Naive thymus-derived CD4-positive, alpha-beta T cell (primary cell): ENCODE results near the gene PRUNE1. TPM values are rescaled to one million over a fixed set of nuclear protein-coding genes. Genes with fewer than 3 reads are reported as not detected.

Experiments
- ATAC-seq: fragments of 150-1000 bp; cut with Tn5 transposase; 2 replicates; pipeline ENCODE4 v1.10.0; 2021; ENCODE audit warnings: mild to moderate bottlenecking, moderate library complexity
- CTCF ChIA-PET: fragments of 350-600 bp; sonication (Branson Sonifier 250); formaldehyde crosslinking; loops from one replicate; lab custom pipeline; 2021; ENCODE audit warnings: antibody characterized with exemption; lab: Charles Lee
- POLR2A ChIA-PET: fragments of 350-600 bp; sonication (Branson Sonifier 250); formaldehyde crosslinking; loops from one replicate; lab custom pipeline; 2021; ENCODE audit warnings: antibody characterized with exemption, inconsistent platforms; lab: Charles Lee
- DNase-seq, 9 donors: peaks; one replicate each; pipeline versions ENCODE4 v3.0.0 to v3.0.0-alpha.2; 2020 to 2022; ENCODE audit warnings: mixed read lengths in 1 of 9
- H3K27ac ChIP-seq: one replicate; pipeline ENCODE4 v1.7.0; 2013; ENCODE audit warnings: mild to moderate bottlenecking, low read depth, low read length, moderate library complexity
- H3K27me3 ChIP-seq, 2 donors: one replicate each; pipeline ENCODE4 v1.7.0; 2013; ENCODE audit warnings: low read length in 2 of 2, mild to moderate bottlenecking in 2 of 2, moderate library complexity in 2 of 2; ENCODE audit not compliant: control insufficient read depth in 2 of 2, insufficient read depth in 2 of 2
- H3K36me3 ChIP-seq, 3 experiments: 1 replicate in 2 of 3; 2 replicates in 1 of 3; pipeline ENCODE4 v1.7.0; 2013; ENCODE audit warnings: low read length in 3 of 3, mild to moderate bottlenecking in 3 of 3, moderate library complexity in 1 of 3; ENCODE audit not compliant: insufficient read depth in 3 of 3, control insufficient read depth in 2 of 3
- H3K4me1 ChIP-seq, 2 donors: one replicate each; pipeline ENCODE4 v1.7.0; 2013; ENCODE audit warnings: low read length in 2 of 2, mild to moderate bottlenecking in 2 of 2, moderate library complexity in 1 of 2; ENCODE audit not compliant: control insufficient read depth in 2 of 2, insufficient read depth in 2 of 2
- H3K4me3 ChIP-seq: 2 replicates; pipeline ENCODE4 v1.7.0; 2013; ENCODE audit warnings: mild to moderate bottlenecking, low read length
- H3K9me3 ChIP-seq, 3 experiments: 1 replicate in 2 of 3; 2 replicates in 1 of 3; pipeline ENCODE4 v1.7.0; 2013; ENCODE audit warnings: low read length in 3 of 3; ENCODE audit not compliant: control insufficient read depth in 2 of 3
- H3K27ac Mint-ChIP-seq, 9 donors: one replicate each; pipeline ENCODE4 v1.8.0; 2020 to 2022; ENCODE audit warnings: mixed read lengths in 9 of 9, mild to moderate bottlenecking in 8 of 9, moderate library complexity in 5 of 9, inconsistent platforms in 2 of 9
- H3K27me3 Mint-ChIP-seq, 5 donors: one replicate each; pipeline ENCODE4 v1.8.0; 2021 to 2022; ENCODE audit warnings: mixed read lengths in 5 of 5, mild to moderate bottlenecking in 1 of 5
- H3K36me3 Mint-ChIP-seq, 5 donors: one replicate each; pipeline ENCODE4 v1.8.0; 2020 to 2022; ENCODE audit warnings: mixed read lengths in 5 of 5, mild to moderate bottlenecking in 3 of 5, inconsistent platforms in 1 of 5
- H3K4me1 Mint-ChIP-seq, 7 donors: one replicate each; pipeline ENCODE4 v1.8.0; 2020 to 2022; ENCODE audit warnings: mixed read lengths in 7 of 7, mild to moderate bottlenecking in 3 of 7, inconsistent platforms in 1 of 7
- H3K4me3 Mint-ChIP-seq, 10 donors: one replicate each; pipeline ENCODE4 v1.8.0; 2020 to 2022; ENCODE audit warnings: mild to moderate bottlenecking in 10 of 10, mixed read lengths in 10 of 10, moderate library complexity in 6 of 10, inconsistent platforms in 2 of 10
- H3K9me3 Mint-ChIP-seq, 11 donors: one replicate each; pipeline ENCODE4 v1.8.0; 2020 to 2022; ENCODE audit warnings: mixed read lengths in 11 of 11, mild to moderate bottlenecking in 4 of 11, inconsistent platforms in 1 of 11, moderate library complexity in 1 of 11
- intact Hi-C, 2 donors: fragments of 100-400 bp; cut with micrococcal nuclease; formaldehyde crosslinking; loops; one replicate each; pipeline ENCODE4 v1.15.1; 2023
- polyA plus RNA-seq, 2 donors: library from polyadenylated mRNA; unstranded; fragments of 300-500 nt; fragmentation: Illumina TruSeq; gene quantifications; one replicate each; pipeline ENCODE4 v1.2.3, GENCODE V29; 2021
- total RNA-seq, 6 experiments: library from RNA in 5 of 6; stranded (reverse) in 5 of 6; gene quantifications; 1 replicate in 5 of 6; 2 replicates in 1 of 6; pipeline ENCODE4 v1.2.3 and lab custom pipeline; 2021 to 2026

Gene PRUNE1
- total and polyA plus RNA-seq, 7 experiments from 2014 or later, result 13.3 to 68.8 (median 41.6) TPM

DNA sequence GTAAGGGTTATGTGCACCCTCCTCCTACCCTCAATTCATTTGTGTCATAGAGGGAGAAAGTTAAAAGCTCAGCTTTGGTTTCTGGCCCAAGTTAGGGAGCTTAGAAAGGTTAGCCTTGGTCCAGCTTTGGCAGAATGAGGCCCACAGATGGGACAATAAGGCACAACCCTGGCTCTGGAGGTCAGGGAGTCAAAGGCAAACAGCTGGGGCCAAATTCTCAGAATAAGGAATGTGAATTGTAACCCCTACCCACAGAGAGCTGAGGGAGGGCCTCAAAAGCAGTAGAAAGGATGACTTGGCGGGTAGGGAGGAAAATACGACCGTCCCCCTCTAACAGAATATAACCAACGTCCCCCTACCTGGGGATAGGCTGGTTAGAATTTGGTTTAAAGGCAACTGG is 42.6 kb upstream of the PRUNE1 start:
- Mint-ChIP-seq H3K4me1 (peaks cover 5 to 19% (median 11%) of the 10 kb centered on the region in 7 donors), H3K27me3 (no peaks in the 10 kb centered on the region), H3K9me3 (no peaks in the 10 kb centered on the region), H3K4me3 (no peak overlapping the region), H3K36me3 (peaks cover 7 to 63% (median 33%) of the 10 kb centered on the region in 5 donors), H3K27ac (no peak overlapping the region)
- Histone ChIP-seq H3K36me3 (peaks cover 20 to 81% (median 31%) of the 10 kb centered on the region in 3 experiments), H3K27me3 (no peaks in the 10 kb centered on the region), H3K27ac (no peak overlapping the region), H3K4me1 (peaks cover 0 to under 1% of the 10 kb centered on the region in 2 donors), H3K9me3 (no peaks in the 10 kb centered on the region), H3K4me3 (no peak overlapping the region)
- POLR2A ChIA-PET, result interaction anchor here (1.3 kb wide), 1 partner anchor 316 kb away, joined by 4 read pairs; the partner anchor contains the start of gene ZNF687
- CTCF ChIA-PET, result interaction anchor here (0.7 to 1.5 kb wide), 2 partner anchors 12 to 166 kb away, joined by 4 to 5 read pairs; no protein-coding TSS in a partner anchor
- ATAC-seq (no peak), DNase-seq (no peak)
- intact Hi-C loops, result loop anchor here in 1 of 2 donors (1.0 kb wide), 1 partner anchor 14 kb away; no protein-coding TSS in a partner anchor

DNA sequence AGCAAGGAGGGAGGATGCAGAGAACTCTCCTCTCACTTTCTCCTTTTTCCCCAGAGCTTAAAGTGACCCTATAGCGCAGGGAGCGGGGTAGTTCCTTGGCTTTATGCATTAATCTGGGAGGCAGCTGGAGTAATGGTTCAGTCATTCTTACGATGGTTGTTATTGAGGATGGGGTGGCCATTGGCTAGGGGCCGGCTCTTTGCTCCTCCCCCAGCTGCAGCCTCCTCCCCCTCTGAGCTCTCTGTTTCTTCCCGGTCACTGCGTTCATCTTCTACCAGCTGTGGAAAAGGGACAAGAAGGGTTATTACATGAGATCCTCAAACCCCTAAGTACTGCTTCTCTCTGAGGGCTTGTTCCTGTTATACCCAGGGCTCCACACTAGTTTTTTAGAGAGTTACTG is 42.2 kb upstream of the PRUNE1 start:
- peak overlapping the region in 1 of 9 donors; percentile 20 for H3K27ac Mint-ChIP-seq
- peaks cover 20 to 77% (median 31%) of the 10 kb centered on the region in 3 experiments for H3K36me3 ChIP-seq
- no peak overlapping the region for H3K4me3 ChIP-seq
- H3K4me1 ChIP-seq, result peaks cover 0 to 4% of the 10 kb centered on the region in 2 donors
- intact Hi-C loops, result no loop called here
- DNase-seq, result no peak
- ATAC-seq, result no peak
- H3K36me3 Mint-ChIP-seq, result peaks cover 7 to 61% (median 32%) of the 10 kb centered on the region in 5 donors
- H3K4me1 Mint-ChIP-seq, result peaks cover 9 to 23% (median 15%) of the 10 kb centered on the region in 7 donors
- H3K27me3 ChIP-seq, result no peaks in the 10 kb centered on the region
- ChIA-PET CTCF (interaction anchor here (1.5 kb wide), 1 partner anchor 12 kb away, joined by 4 read pairs; no protein-coding TSS in a partner anchor), POLR2A (interaction anchor here (1.3 kb wide), 1 partner anchor 316 kb away, joined by 4 read pairs; the partner anchor contains the start of gene ZNF687)
- no peaks in the 10 kb centered on the region for H3K9me3 ChIP-seq
- no peak overlapping the region for H3K27ac ChIP-seq
- no peak overlapping the region for H3K4me3 Mint-ChIP-seq
- H3K9me3 Mint-ChIP-seq, result no peaks in the 10 kb centered on the region
- no peaks in the 10 kb centered on the region for H3K27me3 Mint-ChIP-seq

DNA sequence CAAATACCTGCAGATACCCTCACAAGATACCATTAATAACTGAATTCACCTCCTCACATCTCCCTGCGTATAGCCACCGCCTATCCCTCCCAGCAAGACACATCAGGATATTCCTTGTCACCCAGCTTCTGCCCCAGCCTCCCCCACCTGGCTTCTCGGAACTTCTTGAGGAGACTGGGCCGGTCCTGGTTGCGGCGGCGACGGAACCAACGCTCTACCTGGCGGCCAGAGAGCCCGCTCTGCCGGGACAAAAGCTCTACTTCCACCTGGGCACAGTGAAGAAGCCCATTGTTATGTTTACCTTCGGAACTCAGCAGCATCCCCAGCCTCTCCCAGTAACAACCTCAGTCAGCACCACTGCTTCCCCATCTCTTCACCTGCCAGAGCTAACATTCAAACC is 40.3 kb upstream of the PRUNE1 start:
- intact Hi-C loops, result no loop called here
- Histone ChIP-seq H3K27me3 (no peaks in the 10 kb centered on the region), H3K27ac (no peak overlapping the region), H3K4me1 (peaks cover 17 to 21% of the 10 kb centered on the region in 2 donors), H3K9me3 (no peaks in the 10 kb centered on the region), H3K4me3 (no peak overlapping the region), H3K36me3 (peaks cover 20 to 59% (median 25%) of the 10 kb centered on the region in 3 experiments)
- CTCF ChIA-PET, result interaction anchor here (1.1 to 1.3 kb wide), 2 partner anchors 12 kb away, joined by 4 to 5 read pairs; no protein-coding TSS in a partner anchor
- DNase-seq (no peak), ATAC-seq (no peak)
- Mint-ChIP-seq H3K27me3 (no peaks in the 10 kb centered on the region), H3K4me3 (no peak overlapping the region), H3K9me3 (no peaks in the 10 kb centered on the region), H3K27ac (peak overlapping the region in 5 of 9 donors; percentile 19 to 57 (median 46)), H3K36me3 (peaks cover 7 to 51% (median 22%) of the 10 kb centered on the region in 5 donors), H3K4me1 (peaks cover 18 to 37% (median 35%) of the 10 kb centered on the region in 7 donors)
- POLR2A ChIA-PET, result no interaction called here

DNA sequence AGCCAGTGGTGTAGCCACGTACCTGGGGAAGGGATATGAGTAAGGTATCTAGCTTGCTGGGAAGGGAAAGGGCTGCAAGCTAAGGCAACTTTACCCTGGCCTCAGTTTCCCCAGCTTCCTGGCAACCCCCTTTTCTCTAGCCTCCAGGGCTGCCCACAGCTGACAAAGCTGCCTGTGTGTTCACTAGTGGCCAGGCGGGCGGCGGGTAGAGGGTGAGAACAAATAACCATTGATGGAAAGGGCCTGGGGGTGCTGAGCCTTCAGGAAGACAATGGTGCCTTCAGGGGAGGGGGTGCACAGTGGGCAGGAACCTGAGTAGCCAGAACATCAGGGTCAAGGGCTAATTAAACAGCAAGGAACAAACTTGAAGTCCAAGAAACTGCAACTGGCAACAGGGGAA is 39.8 kb upstream of the PRUNE1 start:
- Mint-ChIP-seq H3K36me3 (peaks cover 7 to 46% (median 20%) of the 10 kb centered on the region in 5 donors), H3K27ac (peak overlapping the region in 4 of 9 donors; percentile 22 to 74 (median 44)), H3K9me3 (no peaks in the 10 kb centered on the region), H3K4me1 (peaks cover 22 to 41% (median 39%) of the 10 kb centered on the region in 7 donors), H3K4me3 (peak overlapping the region in 1 of 10 donors; percentile 58), H3K27me3 (no peaks in the 10 kb centered on the region)
- H3K9me3 ChIP-seq, result no peaks in the 10 kb centered on the region
- peaks cover 21 to 27% of the 10 kb centered on the region in 2 donors for H3K4me1 ChIP-seq
- ChIA-PET POLR2A (no interaction called here), CTCF (interaction anchor here (0.5 to 1.3 kb wide), 3 partner anchors 12 to 611 kb away, joined by 3 to 5 read pairs (median 4); no protein-coding TSS in a partner anchor)
- H3K4me3 ChIP-seq, result no peak overlapping the region
- DNase-seq (no peak), ATAC-seq (no peak)
- peaks cover 20 to 53% (median 25%) of the 10 kb centered on the region in 3 experiments for H3K36me3 ChIP-seq
- intact Hi-C loops, result no loop called here
- H3K27me3 ChIP-seq, result no peaks in the 10 kb centered on the region
- no peak overlapping the region for H3K27ac ChIP-seq

DNA sequence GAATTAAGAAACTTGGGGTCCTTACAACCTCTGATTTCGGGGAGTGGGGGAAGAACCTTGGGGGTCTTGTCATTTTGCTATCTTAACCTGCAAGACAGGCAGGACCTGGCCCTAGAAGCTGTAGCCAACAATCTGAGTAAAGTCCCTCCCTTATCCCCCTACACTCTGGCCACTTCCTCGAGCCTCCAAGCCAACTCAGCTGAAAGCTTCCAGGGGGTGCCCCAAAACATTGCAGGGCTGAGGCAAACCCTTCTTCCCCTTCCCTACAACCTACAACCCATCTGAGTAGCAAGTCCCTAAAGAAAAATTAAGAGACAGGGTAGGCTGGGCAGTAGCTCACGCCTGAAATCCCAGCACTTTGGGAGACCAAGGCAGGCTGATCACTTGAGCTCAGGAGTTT is 38.6 kb upstream of the PRUNE1 start:
- peak overlapping the region in 5 of 9 donors; percentile 60 to 94 (median 89) for H3K27ac Mint-ChIP-seq
- no peaks in the 10 kb centered on the region for H3K27me3 Mint-ChIP-seq
- Histone ChIP-seq H3K36me3 (peaks cover 20 to 46% (median 25%) of the 10 kb centered on the region in 3 experiments), H3K4me3 (no peak overlapping the region), H3K27ac (no peak overlapping the region), H3K27me3 (no peaks in the 10 kb centered on the region), H3K4me1 (peaks cover 23 to 29% of the 10 kb centered on the region in 2 donors), H3K9me3 (no peaks in the 10 kb centered on the region)
- peaks cover 22 to 44% (median 41%) of the 10 kb centered on the region in 7 donors for H3K4me1 Mint-ChIP-seq
- H3K36me3 Mint-ChIP-seq, result peaks cover 7 to 35% (median 18%) of the 10 kb centered on the region in 5 donors
- ATAC-seq (no peak), DNase-seq (no peak)
- ChIA-PET CTCF (interaction anchor here (1.1 kb wide), 1 partner anchor 73 kb away, joined by 3 read pairs; no protein-coding TSS in a partner anchor), POLR2A (interaction anchor here (0.7 to 1.1 kb wide), 2 partner anchors 13 to 962 kb away, joined by 3 to 4 read pairs; partner anchors contain the start of gene ANXA9)
- intact Hi-C loops, result loop anchor here (10.0 kb wide), 2 partner anchors 405 to 485 kb away; partner anchors contain the start of gene TARS2 (in 1 of the 2)
- no peak overlapping the region for H3K4me3 Mint-ChIP-seq
- H3K9me3 Mint-ChIP-seq, result no peaks in the 10 kb centered on the region

DNA sequence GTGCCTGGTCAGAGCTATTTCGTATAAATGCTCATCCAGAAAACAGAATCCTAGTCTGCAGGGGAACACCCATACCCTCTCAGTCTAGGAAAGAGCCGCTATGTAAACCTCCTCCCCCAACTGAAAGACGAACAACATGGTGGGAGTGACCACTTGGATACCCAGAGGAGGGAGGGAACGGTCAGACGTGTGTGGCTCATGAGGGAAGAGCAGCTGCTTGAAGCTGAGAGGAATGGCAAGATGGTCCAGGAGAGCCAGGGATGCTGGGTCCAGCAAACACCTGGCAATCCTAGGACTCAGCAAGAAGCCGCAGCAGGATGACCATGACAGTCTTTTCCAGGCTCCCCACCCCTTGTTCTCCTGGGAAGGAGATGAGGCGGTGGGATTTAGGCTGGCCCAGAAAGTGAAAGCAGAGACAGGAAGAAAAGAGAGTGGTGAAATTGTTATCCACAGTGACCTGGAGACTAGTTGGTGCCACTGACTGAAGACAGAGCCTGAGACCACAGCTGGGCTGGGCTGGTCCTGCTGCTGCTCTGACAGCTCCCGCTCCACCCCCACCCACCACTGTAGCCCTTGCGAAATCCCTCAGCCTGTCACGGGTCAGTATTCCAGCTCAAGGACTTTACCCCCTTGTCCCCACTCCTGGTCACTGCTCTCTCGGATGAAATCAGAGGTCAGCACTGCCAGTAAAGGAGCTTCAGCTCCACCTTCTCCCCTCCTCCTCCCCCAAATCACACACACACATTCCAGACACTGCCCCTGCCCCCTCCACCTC is 37.3 kb upstream of the PRUNE1 start:
- Mint-ChIP-seq H3K4me3 (peak overlapping the region in 9 of 10 donors; percentile 8 to 88 (median 44)), H3K27me3 (no peaks in the 10 kb centered on the region), H3K27ac (peak overlapping the region; percentile 48 to 94 (median 89)), H3K36me3 (peaks cover 7 to 26% (median 18%) of the 10 kb centered on the region in 5 donors), H3K4me1 (peaks cover 22 to 52% (median 46%) of the 10 kb centered on the region in 7 donors), H3K9me3 (no peaks in the 10 kb centered on the region)
- Histone ChIP-seq H3K4me3 (no peak overlapping the region), H3K4me1 (peaks cover 26 to 29% of the 10 kb centered on the region in 2 donors), H3K36me3 (peaks cover 15 to 35% (median 18%) of the 10 kb centered on the region in 3 experiments), H3K9me3 (no peaks in the 10 kb centered on the region), H3K27me3 (no peaks in the 10 kb centered on the region), H3K27ac (peak overlapping the region; percentile 92)
- ATAC-seq (no peak), DNase-seq (no peak)
- ChIA-PET POLR2A (interaction anchor here (1.6 kb wide), 1 partner anchor 45 kb away, joined by 3 read pairs; the partner anchor contains the start of gene SETDB1), CTCF (interaction anchor here (0.7 to 1.1 kb wide), 3 partner anchors 13 to 104 kb away, joined by 3 read pairs; no protein-coding TSS in a partner anchor)
- intact Hi-C loops, result loop anchor here (10.0 kb wide), 2 partner anchors 406 to 486 kb away; partner anchors contain the start of gene TARS2 (in 1 of the 2)
